ENCODE measurements around the gene ARHGAP6.

The ARHGAP6 gene

GRCh38 chrX:11367609-11368430 lies 297.9 kb downstream of the ARHGAP6 start:
- H3K27ac ChIP-seq (replicated peaks; ENCODE audit: low read length), result no peak overlapping the region
- no peak overlapping the region for H2AFZ ChIP-seq (ENCODE audit: low read length)
- H3K36me3 ChIP-seq (replicated peaks in 1 of 2; ENCODE audit: control insufficient read depth in 2 of 2, insufficient read depth in 2 of 2, low read length in 2 of 2), result no peaks in the 10 kb centered on the region
- H3K9me3 ChIP-seq (replicated peaks in 1 of 2; ENCODE audit: control insufficient read depth in 2 of 2, insufficient read depth in 1 of 2, low read depth in 1 of 2, low read length in 2 of 2), result no peaks in the 10 kb centered on the region
- no peaks in the 10 kb centered on the region for H3K27me3 ChIP-seq (ENCODE audit: control insufficient read depth in 3 of 3, insufficient read depth in 3 of 3, low read depth in 1 of 3, low read length in 3 of 3)
- no peak overlapping the region for H3K23ac ChIP-seq (ENCODE audit: low read depth, low read length, poor library complexity)
- WGBS, 2 donors (ENCODE audit: extremely low coverage in 2 of 2, insufficient read length in 2 of 2, insufficient replicate concordance in 1 of 2), result no CpG with 5 or more reads among the region's 7 CpGs
- no peak overlapping the region for H2BK15ac ChIP-seq (ENCODE audit: low read length)
- no peak overlapping the region for H3K4me3 ChIP-seq (ENCODE audit: low read length in 2 of 2)
- no peak overlapping the region for H3K14ac ChIP-seq (ENCODE audit: low read length)
- no peak overlapping the region for H3K9ac ChIP-seq (ENCODE audit: low read depth, low read length, poor library complexity)
- H3K4ac ChIP-seq (ENCODE audit: low read length), result no peak overlapping the region
- H2BK120ac ChIP-seq (ENCODE audit: low read depth, low read length), result no peak overlapping the region
- no peak overlapping the region for H2BK12ac ChIP-seq (ENCODE audit: low read length)
- H3K4me2 ChIP-seq (ENCODE audit: insufficient read depth, low read length, poor library complexity, severe bottlenecking), result no peak overlapping the region
- H3K18ac ChIP-seq (ENCODE audit: low read length), result no peak overlapping the region
- no peaks in the 10 kb centered on the region for H3K4me1 ChIP-seq (ENCODE audit: control insufficient read depth in 2 of 2, insufficient read depth in 1 of 2, low read depth in 1 of 2, low read length in 2 of 2)
- no peak overlapping the region for H2AK5ac ChIP-seq (ENCODE audit: low read depth, low read length)
- H4K91ac ChIP-seq (ENCODE audit: low read depth, low read length, poor library complexity), result no peak overlapping the region
- no peak overlapping the region for H2BK5ac ChIP-seq (ENCODE audit: low read length)
- DNase-seq (ENCODE audit: low spot score), result no peak
- H4K8ac ChIP-seq (ENCODE audit: low read depth, low read length), result no peak overlapping the region
- H3K79me1 ChIP-seq (ENCODE audit: low read depth, low read length), result no peaks in the 10 kb centered on the region

DNA sequence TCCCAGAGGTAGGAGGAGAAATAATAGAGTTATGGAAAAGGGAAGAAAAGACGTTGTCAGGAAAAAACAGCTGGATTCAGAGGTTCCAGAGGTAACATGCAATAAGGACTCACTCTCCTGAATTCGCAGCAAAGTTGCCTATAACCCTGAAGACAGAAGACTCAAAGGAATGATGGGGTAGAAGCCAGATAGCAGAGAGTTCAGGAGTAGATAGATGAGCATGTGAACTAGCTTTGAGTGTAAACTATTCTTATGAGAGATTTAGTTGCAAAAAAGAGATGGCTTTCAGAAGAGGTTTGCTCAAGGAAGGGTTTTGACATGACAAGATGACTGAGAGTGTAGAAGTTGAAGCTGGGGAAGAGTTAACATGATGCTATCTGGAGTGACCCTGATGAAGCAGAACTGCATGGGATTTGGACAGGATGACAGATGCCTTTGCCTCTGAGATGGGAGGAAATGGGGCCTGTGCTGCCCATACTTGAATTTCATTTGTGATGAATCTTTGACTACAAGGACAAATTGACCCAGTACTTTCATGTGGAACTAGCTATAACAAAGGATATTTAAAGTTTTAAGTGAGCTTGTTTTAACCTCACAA lies 298.6 kb downstream of the ARHGAP6 start:
- no peak overlapping the region for H3K27ac ChIP-seq (replicated peaks; ENCODE audit: low read length)
- H3K9me3 ChIP-seq (replicated peaks in 1 of 2; ENCODE audit: control insufficient read depth in 2 of 2, insufficient read depth in 1 of 2, low read depth in 1 of 2, low read length in 2 of 2), result no peaks in the 10 kb centered on the region

DNA sequence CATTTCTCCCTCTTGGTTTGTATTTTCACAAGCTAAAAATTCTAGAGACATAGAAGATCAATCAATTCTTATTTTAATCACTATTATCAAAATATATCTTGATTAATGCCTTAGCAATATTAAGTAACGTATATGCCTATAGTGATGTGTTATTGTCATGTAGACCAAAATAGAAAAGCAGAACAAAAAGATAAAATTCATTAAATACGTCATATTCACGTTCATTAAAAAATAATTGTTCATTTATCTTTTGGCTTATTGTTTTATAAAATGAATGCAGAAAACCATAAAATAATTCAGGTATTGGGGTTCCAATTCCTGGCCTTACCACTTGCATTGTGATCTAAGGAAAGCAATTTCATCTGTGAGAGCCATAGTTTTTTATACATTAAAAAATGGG lies 300.3 kb downstream of the ARHGAP6 start:
- Histone ChIP-seq H3K79me1 (ENCODE audit: low read depth, low read length) (no peaks in the 10 kb centered on the region), H3K27me3 (ENCODE audit: control insufficient read depth in 3 of 3, insufficient read depth in 3 of 3, low read depth in 1 of 3, low read length in 3 of 3) (no peaks in the 10 kb centered on the region), H2BK12ac (ENCODE audit: low read length) (no peak overlapping the region), H2BK5ac (ENCODE audit: low read length) (no peak overlapping the region), H2AFZ (ENCODE audit: low read length) (no peak overlapping the region), H2BK120ac (ENCODE audit: low read depth, low read length) (no peak overlapping the region), H3K14ac (ENCODE audit: low read length) (no peak overlapping the region), H3K27ac (replicated peaks; ENCODE audit: low read length) (no peak overlapping the region), H3K18ac (ENCODE audit: low read length) (no peak overlapping the region), H3K9ac (ENCODE audit: low read depth, low read length, poor library complexity) (no peak overlapping the region), H2AK5ac (ENCODE audit: low read depth, low read length) (no peak overlapping the region), H3K4me3 (ENCODE audit: low read length in 2 of 2) (no peak overlapping the region), H3K4ac (ENCODE audit: low read length) (no peak overlapping the region), H2BK15ac (ENCODE audit: low read length) (no peak overlapping the region), H3K4me1 (ENCODE audit: control insufficient read depth in 2 of 2, insufficient read depth in 1 of 2, low read depth in 1 of 2, low read length in 2 of 2) (no peaks in the 10 kb centered on the region), H4K91ac (ENCODE audit: low read depth, low read length, poor library complexity) (no peak overlapping the region), H4K8ac (ENCODE audit: low read depth, low read length) (no peak overlapping the region), H3K36me3 (replicated peaks in 1 of 2; ENCODE audit: control insufficient read depth in 2 of 2, insufficient read depth in 2 of 2, low read length in 2 of 2) (no peaks in the 10 kb centered on the region), H3K9me3 (replicated peaks in 1 of 2; ENCODE audit: control insufficient read depth in 2 of 2, insufficient read depth in 1 of 2, low read depth in 1 of 2, low read length in 2 of 2) (no peaks in the 10 kb centered on the region), H3K23ac (ENCODE audit: low read depth, low read length, poor library complexity) (no peak overlapping the region), H3K4me2 (ENCODE audit: insufficient read depth, low read length, poor library complexity, severe bottlenecking) (no peak overlapping the region)
- WGBS, 2 donors (ENCODE audit: extremely low coverage in 2 of 2, insufficient read length in 2 of 2, insufficient replicate concordance in 1 of 2), result no CpG with 5 or more reads among the region's 3 CpGs
- DNase-seq (ENCODE audit: low spot score), result no peak

More for the DNA sequence above, 298.6 kb downstream of the ARHGAP6 start:
- Histone ChIP-seq H3K27me3 (ENCODE audit: control insufficient read depth in 3 of 3, insufficient read depth in 3 of 3, low read depth in 1 of 3, low read length in 3 of 3) (no peaks in the 10 kb centered on the region), H2AFZ (ENCODE audit: low read length) (no peak overlapping the region), H2BK15ac (ENCODE audit: low read length) (no peak overlapping the region), H2BK12ac (ENCODE audit: low read length) (no peak overlapping the region), H3K4ac (ENCODE audit: low read length) (no peak overlapping the region), H3K23ac (ENCODE audit: low read depth, low read length, poor library complexity) (no peak overlapping the region), H2BK120ac (ENCODE audit: low read depth, low read length) (no peak overlapping the region), H3K4me2 (ENCODE audit: insufficient read depth, low read length, poor library complexity, severe bottlenecking) (no peak overlapping the region), H3K9ac (ENCODE audit: low read depth, low read length, poor library complexity) (no peak overlapping the region), H3K79me1 (ENCODE audit: low read depth, low read length) (no peaks in the 10 kb centered on the region), H4K8ac (ENCODE audit: low read depth, low read length) (no peak overlapping the region), H3K4me1 (ENCODE audit: control insufficient read depth in 2 of 2, insufficient read depth in 1 of 2, low read depth in 1 of 2, low read length in 2 of 2) (no peaks in the 10 kb centered on the region), H3K14ac (ENCODE audit: low read length) (no peak overlapping the region), H2BK5ac (ENCODE audit: low read length) (no peak overlapping the region), H3K18ac (ENCODE audit: low read length) (no peak overlapping the region), H4K91ac (ENCODE audit: low read depth, low read length, poor library complexity) (no peak overlapping the region), H3K36me3 (replicated peaks in 1 of 2; ENCODE audit: control insufficient read depth in 2 of 2, insufficient read depth in 2 of 2, low read length in 2 of 2) (no peaks in the 10 kb centered on the region), H3K4me3 (ENCODE audit: low read length in 2 of 2) (no peak overlapping the region), H2AK5ac (ENCODE audit: low read depth, low read length) (no peak overlapping the region)
- WGBS, 2 donors (ENCODE audit: extremely low coverage in 2 of 2, insufficient read length in 2 of 2, insufficient replicate concordance in 1 of 2), result no CpG with 5 or more reads among the region's 2 CpGs
- no peak for DNase-seq (ENCODE audit: low spot score)

DNA sequence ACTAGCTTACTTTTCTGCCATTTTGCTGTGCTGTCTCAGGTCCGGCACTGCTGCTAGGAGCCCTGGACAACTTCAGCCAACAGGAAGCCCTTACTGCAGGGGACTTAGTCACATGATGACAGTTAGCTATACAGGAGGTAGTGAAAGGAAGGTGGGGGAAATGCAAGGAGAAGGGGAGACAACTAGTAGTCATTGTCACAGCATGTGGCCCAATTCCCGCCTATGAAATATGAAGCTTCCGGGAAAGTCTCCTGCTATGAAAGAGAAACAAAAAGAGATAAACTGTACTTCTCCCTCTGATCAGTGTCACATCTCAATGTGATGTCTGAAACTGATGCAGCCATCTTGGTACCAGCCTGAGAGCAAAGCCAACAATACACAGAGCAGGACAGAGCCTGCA lies 300.9 kb downstream of the ARHGAP6 start:
- no CpG with 5 or more reads among the region's 3 CpGs for WGBS, 2 donors (ENCODE audit: extremely low coverage in 2 of 2, insufficient read length in 2 of 2, insufficient replicate concordance in 1 of 2)
- Histone ChIP-seq H3K23ac (ENCODE audit: low read depth, low read length, poor library complexity) (no peak overlapping the region), H3K4me1 (ENCODE audit: control insufficient read depth in 2 of 2, insufficient read depth in 1 of 2, low read depth in 1 of 2, low read length in 2 of 2) (no peaks in the 10 kb centered on the region)

More for the DNA sequence above, 300.9 kb downstream of the ARHGAP6 start:
- H2AFZ ChIP-seq (ENCODE audit: low read length), result no peak overlapping the region
- H3K36me3 ChIP-seq (replicated peaks in 1 of 2; ENCODE audit: control insufficient read depth in 2 of 2, insufficient read depth in 2 of 2, low read length in 2 of 2), result no peaks in the 10 kb centered on the region
- no peak for DNase-seq (ENCODE audit: low spot score)
- H2BK12ac ChIP-seq (ENCODE audit: low read length), result no peak overlapping the region
- no peak overlapping the region for H3K4me3 ChIP-seq (ENCODE audit: low read length in 2 of 2)
- H3K27ac ChIP-seq (replicated peaks; ENCODE audit: low read length), result no peak overlapping the region
- H2BK120ac ChIP-seq (ENCODE audit: low read depth, low read length), result no peak overlapping the region
- no peak overlapping the region for H2BK15ac ChIP-seq (ENCODE audit: low read length)
- no peak overlapping the region for H4K8ac ChIP-seq (ENCODE audit: low read depth, low read length)
- no peak overlapping the region for H2BK5ac ChIP-seq (ENCODE audit: low read length)
- H3K14ac ChIP-seq (ENCODE audit: low read length), result no peak overlapping the region
- H3K18ac ChIP-seq (ENCODE audit: low read length), result no peak overlapping the region
- H4K91ac ChIP-seq (ENCODE audit: low read depth, low read length, poor library complexity), result no peak overlapping the region
- H2AK5ac ChIP-seq (ENCODE audit: low read depth, low read length), result no peak overlapping the region
- no peaks in the 10 kb centered on the region for H3K9me3 ChIP-seq (replicated peaks in 1 of 2; ENCODE audit: control insufficient read depth in 2 of 2, insufficient read depth in 1 of 2, low read depth in 1 of 2, low read length in 2 of 2)
- H3K4me2 ChIP-seq (ENCODE audit: insufficient read depth, low read length, poor library complexity, severe bottlenecking), result no peak overlapping the region
- no peak overlapping the region for H3K4ac ChIP-seq (ENCODE audit: low read length)
- no peak overlapping the region for H3K9ac ChIP-seq (ENCODE audit: low read depth, low read length, poor library complexity)
- no peaks in the 10 kb centered on the region for H3K27me3 ChIP-seq (ENCODE audit: control insufficient read depth in 3 of 3, insufficient read depth in 3 of 3, low read depth in 1 of 3, low read length in 3 of 3)
- H3K79me1 ChIP-seq (ENCODE audit: low read depth, low read length), result no peaks in the 10 kb centered on the region
